Fibroblast of peridontal ligament (primary cell): ENCODE results near the gene SNX5.

ENCODE experiments used
- DNase-seq: peaks from one replicate; pipeline ENCODE4 v3.0.0-alpha.2; 2010; ENCODE audit errors: extremely low read depth

The SNX5 gene

DNA sequence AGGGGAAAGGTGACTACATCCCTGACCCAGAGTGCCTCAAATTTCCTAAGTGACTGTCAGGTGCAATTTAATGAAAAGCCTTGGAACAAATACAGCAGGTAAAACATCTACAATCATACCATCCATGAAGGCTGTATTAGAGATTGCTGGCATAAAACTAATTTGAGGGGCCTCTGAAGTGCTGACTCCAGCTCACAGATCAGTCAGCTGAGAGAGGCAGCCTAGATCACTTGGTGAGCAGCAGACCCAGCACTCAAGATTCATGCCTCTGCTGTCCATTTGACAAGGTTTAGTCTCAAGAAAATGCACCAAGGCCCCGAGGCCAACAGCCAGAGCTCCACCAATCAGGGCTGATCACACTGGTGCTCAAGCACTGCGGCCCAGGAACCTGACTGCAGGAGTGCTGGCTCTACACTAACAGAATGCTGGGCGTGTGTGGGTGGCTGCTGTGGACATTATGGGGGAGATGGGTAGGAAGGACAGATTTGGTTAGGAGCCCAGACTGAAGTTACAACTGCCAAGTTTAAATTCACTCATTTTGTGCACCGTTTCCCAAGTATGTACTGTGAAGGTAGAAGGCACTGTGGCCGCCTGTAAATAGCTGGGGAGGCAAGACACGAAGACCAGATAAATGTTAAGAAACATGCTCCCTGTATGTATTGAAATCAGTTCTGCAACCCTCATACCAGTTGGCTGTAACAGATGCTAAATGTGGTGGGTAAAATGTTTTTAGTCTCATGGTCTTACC, 28.2 kb downstream of the SNX5 start:
- DNase-seq, result no peak

- DNase-seq, result no peak
Measured at GRCh38 chr20:17939622-17940223, 28.9 kb downstream of the SNX5 start.

DNA sequence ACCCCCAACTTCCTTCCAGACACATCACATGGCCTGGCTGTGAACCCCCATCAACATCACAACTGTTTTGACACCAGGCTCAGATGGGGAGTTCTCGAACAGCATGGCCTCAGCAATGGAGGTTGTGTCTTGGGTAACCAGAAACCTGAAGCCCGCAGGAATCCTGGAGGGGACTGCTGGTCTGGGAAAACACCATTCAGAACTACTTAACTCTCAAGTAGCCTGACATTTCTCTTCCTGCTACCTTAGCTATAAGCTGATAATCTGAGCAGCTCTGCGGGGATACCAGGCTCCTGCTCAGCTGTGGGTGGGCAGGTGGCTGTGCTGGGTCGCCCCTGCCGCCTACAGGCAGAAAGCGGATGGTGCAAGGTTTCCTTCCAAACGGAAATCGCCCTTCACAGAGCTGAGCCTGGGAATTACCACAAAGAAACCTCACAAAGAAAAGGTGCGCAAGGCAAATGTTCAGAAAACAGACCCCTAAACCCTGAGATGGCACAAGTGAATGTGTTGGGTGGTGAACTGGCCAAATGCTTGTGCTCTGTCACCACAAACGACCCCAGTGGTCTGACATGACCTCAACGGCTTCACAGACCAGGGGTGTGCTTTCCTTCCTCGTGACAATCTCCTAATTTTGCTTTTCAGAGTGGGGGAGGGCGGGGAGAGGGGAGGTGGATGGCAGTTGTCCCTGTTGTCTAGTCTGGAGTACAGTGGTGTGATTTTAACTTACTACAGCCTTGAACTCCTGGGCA, 29.5 kb downstream of the SNX5 start:
- peak; percentile 67 for DNase-seq

GRCh38 chr20:17936761-17937732, 31.5 kb downstream of the SNX5 start:
- DNase-seq, result peak; percentile 84

DNA sequence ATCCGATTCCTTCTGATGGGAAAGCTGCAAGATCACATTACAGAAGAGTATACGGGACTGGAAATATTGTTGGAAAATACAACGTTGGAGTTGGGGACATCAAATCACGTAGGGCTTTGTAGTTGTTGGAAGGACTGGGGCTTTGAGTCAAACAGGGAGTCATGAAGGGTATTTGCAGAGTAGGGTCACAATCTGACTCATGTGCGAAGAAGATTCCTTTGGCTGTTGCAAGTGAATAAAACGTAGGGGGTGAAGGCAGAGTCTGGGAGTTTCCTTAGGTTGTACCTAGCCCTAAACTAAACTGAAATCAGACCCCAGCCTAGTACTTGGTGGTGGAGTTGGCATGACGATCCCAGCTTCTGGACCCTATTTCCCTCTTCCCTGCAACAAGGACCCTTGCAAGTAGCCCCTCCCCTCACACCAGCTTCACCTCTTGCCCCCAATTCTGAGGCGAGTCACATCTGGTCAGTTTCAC, 32.3 kb downstream of the SNX5 start:
- DNase-seq, result no peak

- DNase-seq, result no peak
Measured at GRCh38 chr20:17935761-17936160, 32.8 kb downstream of the SNX5 start.

DNA sequence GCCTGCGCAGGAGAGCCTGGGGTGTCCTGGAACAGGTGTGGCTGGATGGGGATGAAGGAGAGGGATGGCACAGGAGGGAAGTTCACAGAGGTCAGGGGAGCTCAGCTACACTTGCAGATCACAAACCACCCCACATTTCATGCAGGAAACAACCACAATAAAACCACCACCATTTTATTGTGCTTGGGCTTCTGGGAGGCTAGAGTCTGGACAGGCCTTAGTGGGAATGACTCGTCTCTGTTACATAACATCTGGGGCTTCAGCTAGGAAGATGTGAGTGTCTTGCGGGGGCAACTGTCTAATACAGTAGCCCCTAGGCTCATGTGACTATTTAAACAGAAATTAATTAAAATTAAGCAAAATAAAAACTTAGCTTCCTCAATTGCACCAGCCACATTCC, 33.4 kb downstream of the SNX5 start:
- DNase-seq, result no peak

- peak; percentile 62 for DNase-seq
Measured at GRCh38 chr20:17934141-17934862, 34.3 kb downstream of the SNX5 start.

DNA sequence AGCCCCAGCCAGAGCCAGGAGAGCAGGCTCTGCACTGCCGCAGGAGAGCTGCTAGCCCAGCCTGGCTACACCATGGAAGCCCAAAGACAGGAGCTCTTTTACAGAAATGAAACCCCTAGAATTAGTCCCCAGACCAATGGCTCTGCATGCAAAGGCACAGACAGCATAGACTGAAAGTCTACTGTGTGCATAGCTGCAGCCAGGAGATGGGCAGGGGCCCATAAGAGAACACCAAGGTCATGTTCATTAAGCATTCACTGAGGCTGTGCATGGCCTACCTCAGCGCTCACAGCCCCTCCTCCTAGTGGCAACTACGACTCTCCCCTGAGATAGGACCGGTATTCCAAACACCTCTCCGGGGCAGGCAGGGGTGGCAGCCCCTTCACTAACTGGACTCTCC, 34.9 kb downstream of the SNX5 start:
- DNase-seq, result no peak

DNA sequence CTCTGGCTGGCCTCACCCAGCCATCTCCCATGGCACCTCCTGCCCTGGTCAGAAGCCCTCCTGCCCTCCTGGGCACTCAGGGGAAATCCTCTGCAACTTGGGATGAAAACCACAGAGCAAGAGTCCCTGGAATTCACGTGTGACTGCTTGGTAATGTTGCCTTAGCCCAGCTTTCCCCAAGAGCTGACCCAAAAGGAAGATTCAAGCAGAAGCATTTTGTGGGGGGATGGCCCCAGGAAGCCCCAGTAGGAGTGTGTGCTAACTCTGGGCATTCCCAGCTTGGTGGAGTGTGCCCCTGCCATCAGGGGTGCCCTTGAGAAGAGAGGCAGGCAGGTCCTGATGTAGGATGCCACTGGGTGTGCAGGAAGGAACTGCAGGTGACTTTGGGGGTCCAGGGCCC, 35.5 kb downstream of the SNX5 start:
- no peak for DNase-seq

- no peak for DNase-seq
Measured at GRCh38 chr20:17932396-17932795, 36.2 kb downstream of the SNX5 start.

DNA sequence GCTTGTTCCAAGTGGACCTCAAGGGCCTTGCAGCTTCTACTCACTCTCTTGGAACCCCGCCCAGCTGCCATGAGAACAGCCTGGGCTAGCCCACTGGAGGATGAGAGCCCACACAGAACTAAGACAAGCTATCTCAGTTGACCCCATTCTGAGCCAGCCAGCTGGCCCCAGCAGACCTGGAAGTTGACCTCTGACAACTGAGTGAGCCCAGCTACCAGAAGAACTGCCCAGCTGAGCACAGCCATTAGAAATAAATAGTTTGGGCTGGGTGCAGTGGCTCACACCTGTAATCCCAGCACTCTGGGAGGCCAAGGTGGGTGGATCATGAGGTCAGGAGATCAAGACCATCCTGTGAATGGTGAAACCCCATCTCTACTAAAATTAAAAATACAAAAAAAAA, 37.1 kb downstream of the SNX5 start:
- no peak for DNase-seq

DNA sequence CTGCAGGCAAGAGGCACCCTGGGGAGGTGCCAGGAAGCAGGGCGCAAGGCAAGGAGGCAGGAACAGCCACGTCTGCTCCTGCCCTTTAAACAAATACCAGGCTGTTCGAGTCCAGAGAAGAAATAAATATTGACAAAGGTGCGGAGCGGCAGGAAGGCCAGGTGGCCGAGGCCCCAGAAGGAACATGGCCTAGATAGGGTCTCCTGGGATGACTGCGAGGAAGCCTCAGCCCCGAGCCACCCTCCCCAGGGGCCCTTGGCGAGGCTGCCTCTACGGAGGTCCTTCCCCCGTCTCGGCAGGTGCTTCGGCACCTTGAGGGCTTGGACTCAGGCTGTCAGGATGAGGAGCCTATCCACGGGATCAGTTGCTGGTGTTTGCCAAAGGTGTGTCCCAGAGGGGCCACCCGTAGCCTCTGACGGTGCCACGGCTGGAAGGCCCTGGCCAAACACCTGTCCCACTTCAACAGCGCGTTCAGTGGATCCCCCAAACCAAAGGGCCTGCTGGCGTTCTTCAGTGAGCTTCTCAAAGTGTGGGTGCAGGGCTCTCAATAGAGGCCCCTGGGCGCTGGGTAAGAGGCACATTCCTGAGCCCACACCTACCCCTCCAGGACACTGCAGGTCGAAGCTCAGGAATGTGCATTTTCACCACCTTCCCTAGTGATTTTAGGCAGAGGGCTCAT, 39.8 kb downstream of the SNX5 start:
- DNase-seq, result no peak

- DNase-seq, result no peak
Measured at GRCh38 chr20:17928211-17928611, 40.4 kb downstream of the SNX5 start.

GRCh38 chr20:17925940-17926300, 42.7 kb downstream of the SNX5 start:
- DNase-seq, result no peak

DNA sequence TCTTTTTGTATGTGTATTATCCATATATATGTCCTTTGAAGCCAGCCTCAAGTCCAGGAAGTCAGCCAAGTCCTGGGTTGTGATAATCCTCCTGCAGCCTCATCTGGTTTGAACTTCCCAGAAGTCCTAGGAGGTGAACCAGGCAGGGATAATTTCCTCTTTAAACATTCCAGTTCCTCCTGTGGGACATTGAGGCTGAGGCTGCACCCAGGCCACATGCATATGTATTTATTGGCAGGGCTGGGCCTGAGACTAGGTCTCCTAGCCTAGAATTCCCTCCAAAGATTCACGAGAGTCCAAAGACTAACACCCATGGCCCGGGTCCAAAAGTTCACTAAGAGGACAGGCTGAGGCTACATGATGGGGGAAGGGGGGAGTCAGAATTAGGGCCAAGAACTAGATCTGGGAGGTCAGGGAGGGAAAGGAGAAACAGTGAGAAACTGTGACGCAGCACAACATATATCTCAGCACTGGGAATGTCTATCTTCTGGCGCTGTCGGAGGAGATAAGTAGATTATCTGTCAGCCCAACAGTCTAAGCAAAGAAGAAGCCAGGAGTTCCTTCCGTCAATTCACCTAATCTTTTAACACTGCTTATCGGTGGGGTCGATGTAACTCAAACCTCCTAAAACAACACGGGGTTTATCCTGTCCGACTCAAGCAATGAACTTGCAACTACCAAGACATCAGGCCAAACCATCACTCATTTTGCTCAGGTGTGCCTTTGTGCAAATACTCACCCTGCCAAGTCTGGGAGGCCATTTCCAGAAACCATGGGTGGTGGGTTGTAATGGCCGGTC, 43.3 kb downstream of the SNX5 start:
- peak; percentile 40 for DNase-seq

DNA sequence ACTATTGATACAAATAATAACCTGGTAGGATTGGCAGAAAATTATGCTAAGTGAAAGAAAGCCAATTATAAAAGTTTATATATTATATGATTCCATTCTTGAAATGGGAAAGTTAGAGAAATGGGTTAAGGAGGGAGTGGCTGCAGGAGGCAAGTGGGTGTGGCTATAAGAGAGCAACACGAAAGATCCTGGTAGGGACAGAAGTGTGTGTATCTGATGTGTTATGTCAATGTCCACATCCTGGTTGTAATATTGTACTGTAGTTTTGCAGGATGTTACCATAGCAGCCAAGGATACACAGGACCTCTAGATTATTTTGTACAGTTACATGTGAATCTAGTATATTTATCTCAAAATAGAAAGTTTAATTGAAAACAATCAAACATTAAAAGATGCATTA, 46.8 kb downstream of the SNX5 start:
- DNase-seq, result no peak

DNA sequence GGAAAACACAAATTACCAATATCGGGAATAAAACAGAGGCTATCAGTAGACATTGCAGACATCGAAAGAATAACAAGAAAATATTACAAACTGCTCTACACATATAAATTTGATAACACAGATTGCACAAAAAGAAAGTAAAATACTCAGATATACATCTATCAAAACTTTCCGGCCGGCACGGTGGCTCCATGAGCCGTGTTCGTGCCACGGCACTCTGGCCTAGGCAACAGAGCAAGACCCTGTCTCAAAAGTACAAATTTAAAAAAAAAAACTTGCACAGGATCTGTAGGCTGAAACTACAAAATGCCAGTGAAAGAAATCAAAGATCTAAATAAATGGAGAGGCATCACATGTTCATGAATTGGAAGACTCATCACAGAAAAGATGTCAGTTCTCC, 49.4 kb downstream of the SNX5 start:
- DNase-seq, result no peak

DNA sequence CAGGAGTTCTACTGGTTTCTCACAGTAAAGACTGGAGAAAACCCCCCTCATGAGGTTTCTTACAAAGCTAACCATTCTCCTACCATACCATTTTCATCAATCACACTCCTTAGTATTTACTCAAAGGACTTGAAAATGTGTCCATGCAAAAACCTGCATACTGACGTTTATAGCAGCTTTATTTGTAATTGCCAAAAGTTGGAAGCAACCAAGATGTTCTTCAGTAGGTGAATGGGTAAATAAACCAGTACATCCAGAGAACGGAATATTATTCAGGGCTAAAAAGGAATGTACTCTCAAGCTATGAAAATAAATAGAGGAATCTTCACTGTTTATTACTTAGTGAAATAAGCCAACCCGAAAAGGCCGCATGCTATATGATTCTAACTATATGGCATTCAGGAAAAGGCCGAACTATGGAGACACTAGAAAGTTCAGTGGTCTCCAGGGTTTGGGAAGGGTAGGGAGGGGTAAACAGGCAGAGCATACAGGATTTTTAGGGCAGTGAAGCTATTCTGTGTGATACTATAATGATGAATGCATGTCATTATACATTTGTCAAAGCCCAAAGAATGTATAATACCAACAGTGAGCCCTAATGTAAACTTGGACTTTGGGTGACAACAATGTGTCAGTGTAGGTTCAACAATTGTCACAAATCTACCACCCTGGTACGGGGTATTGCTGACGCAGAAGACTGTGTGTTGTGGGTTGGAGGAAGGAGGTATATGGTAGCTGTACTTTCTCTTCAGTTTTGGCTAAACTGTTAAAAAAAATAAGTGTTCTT, 50.6 kb downstream of the SNX5 start:
- DNase-seq, result no peak
